SK-N-SH treated with all-trans-retinoic acid at 6 μM for 48 hours (cell line): ENCODE measurements around the gene DTD1.

Experiments used
- ZFP30 ChIP-seq: fragments of 450-650 bp; formaldehyde crosslinking; IDR thresholded peaks from 2 replicates; pipeline ENCODE4 v1.5.0; 2022; ENCODE audit warnings: mild to moderate bottlenecking, moderate library complexity
- TF ChIP-seq, protein P1 (sequence below): fragments of 250-450 bp; sonication (Bioruptor Pico); IDR thresholded peaks from 2 replicates; pipeline ENCODE4 v1.8.0; 2020; ENCODE audit warnings: mild to moderate bottlenecking, moderate library complexity, borderline replicate concordance

DNA sequence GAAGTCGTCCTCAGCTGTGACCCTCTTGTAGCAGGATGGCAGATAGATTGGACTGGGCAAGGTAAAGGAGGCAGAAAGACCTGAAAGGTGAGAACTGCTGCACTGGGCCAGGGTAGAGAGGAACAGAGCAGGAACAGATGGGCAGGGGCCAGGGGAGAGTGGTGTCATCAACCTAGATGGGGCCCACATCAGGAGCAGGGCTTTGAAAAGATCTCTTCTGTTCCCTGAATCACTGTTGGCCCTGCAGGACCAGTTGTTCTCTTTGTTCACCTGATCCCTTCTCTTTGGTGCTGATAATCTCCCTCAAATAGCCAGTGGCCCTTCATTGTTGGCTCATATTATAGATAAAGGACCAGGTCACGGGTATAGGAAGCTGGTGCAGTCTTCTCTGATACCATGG lies 59.9 kb downstream of the DTD1 start:
- TF ChIP-seq ZFP30 (CRISPR knock-in tag): no peak
- TF ChIP-seq, protein P1, sequence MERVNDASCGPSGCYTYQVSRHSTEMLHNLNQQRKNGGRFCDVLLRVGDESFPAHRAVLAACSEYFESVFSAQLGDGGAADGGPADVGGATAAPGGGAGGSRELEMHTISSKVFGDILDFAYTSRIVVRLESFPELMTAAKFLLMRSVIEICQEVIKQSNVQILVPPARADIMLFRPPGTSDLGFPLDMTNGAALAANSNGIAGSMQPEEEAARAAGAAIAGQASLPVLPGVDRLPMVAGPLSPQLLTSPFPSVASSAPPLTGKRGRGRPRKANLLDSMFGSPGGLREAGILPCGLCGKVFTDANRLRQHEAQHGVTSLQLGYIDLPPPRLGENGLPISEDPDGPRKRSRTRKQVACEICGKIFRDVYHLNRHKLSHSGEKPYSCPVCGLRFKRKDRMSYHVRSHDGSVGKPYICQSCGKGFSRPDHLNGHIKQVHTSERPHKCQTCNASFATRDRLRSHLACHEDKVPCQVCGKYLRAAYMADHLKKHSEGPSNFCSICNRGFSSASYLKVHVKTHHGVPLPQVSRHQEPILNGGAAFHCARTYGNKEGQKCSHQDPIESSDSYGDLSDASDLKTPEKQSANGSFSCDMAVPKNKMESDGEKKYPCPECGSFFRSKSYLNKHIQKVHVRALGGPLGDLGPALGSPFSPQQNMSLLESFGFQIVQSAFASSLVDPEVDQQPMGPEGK (CRISPR knock-in tag): no peak
